Sigmoid colon (tissue), 7 donors: Measurements from ENCODE around the gene EIF3I. TPM values are rescaled to one million over a fixed set of nuclear protein-coding genes. Genes with fewer than 3 reads are reported as not detected.
"Not testable (repeated sequence)": the region's sequence is repeated elsewhere in the genome, so short reads cannot be mapped to it uniquely, and the experiment has no call there.

Source experiments
- DNase-seq: peaks from one replicate; pipeline ENCODE4 v3.0.0-alpha.2; 2019
- H3K27ac ChIP-seq, 4 donors: fragments of 200-600 bp; sonication (generic); one replicate each; pipeline ENCODE4 v1.5.1; 2016 to 2019; ENCODE audit warnings: mild to moderate bottlenecking in 1 of 4
- H3K27me3 ChIP-seq, 3 donors: fragments of 200-600 bp; sonication (generic); one replicate each; pipeline ENCODE4 v1.5.1; 2019; ENCODE audit warnings: mild to moderate bottlenecking in 1 of 3
- H3K36me3 ChIP-seq, 4 donors: fragments of 200-600 bp; sonication (generic); one replicate each; pipeline ENCODE4 v1.5.1; 2016 to 2019
- H3K4me1 ChIP-seq, 4 donors: fragments of 200-600 bp; sonication (generic); one replicate each; pipeline ENCODE4 v1.5.1; 2017 to 2019
- H3K4me3 ChIP-seq, 4 donors: fragments of 200-600 bp; sonication (generic); one replicate each; pipeline ENCODE4 v1.5.1; 2017 to 2019; ENCODE audit warnings: mild to moderate bottlenecking in 2 of 4, moderate library complexity in 1 of 4
- H3K9me3 ChIP-seq, 4 donors: fragments of 200-600 bp in 3 of 4; sonication (generic) in 3 of 4; one replicate each; pipeline versions ENCODE4 v1.5.1 to v1.6.1; 2013 to 2019
- EP300 ChIP-seq, 4 donors: sonication (generic); formaldehyde crosslinking; IDR thresholded peaks; one replicate each; pipeline ENCODE4 v1.6.1; 2017; ENCODE audit warnings: antibody characterized with exemption in 4 of 4
- POLR2A ChIP-seq, 2 donors: fragments of 450-650 bp; IDR thresholded peaks; one replicate each; pipeline ENCODE4 v1.6.1; 2016; ENCODE audit warnings: antibody characterized with exemption in 2 of 2, mild to moderate bottlenecking in 2 of 2, moderate library complexity in 2 of 2
- POLR2AphosphoS5 ChIP-seq, 4 donors: sonication (generic); formaldehyde crosslinking; IDR thresholded peaks; one replicate each; pipeline ENCODE4 v1.6.1; 2017; ENCODE audit warnings: antibody characterized with exemption in 4 of 4
- WGBS, 2 donors: extraction: QIAGEN DNeasy Blood & Tissue Kit; methylation state at CpG; one replicate each; pipeline ENCODE4 v1.1.7; 2013; 5-methylcytosine and 5-hydroxymethylcytosine counted together
- intact Hi-C: fragments of 100-400 bp; cut with DNase I; formaldehyde crosslinking; loops from one replicate; pipeline ENCODE4 v1.15.1; 2023
- polyA plus RNA-seq, 3 donors: library from polyadenylated mRNA; stranded (reverse); fragments of 200-250 nt; gene quantifications; one replicate each; pipeline ENCODE4 v1.2.3, GENCODE V29; 2013
- total RNA-seq, 4 donors: library from RNA; depleted of rRNA; stranded (reverse); fragments of >200 nt; gene quantifications; one replicate each; pipeline ENCODE4 v1.1.0, GENCODE V29; 2016
- TF ChIP-seq, protein P1 (sequence below), 4 experiments: fragments of 450-650 bp in 3 of 4; fragments of 200-600 bp in 1 of 4; IDR thresholded peaks; one replicate each; pipeline ENCODE4 v1.5.1; 2016 to 2019; ENCODE audit warnings: antibody characterized with exemption in 4 of 4, mild to moderate bottlenecking in 3 of 4, moderate library complexity in 2 of 4
- donor health status: healthy with polysubstance abuse.
- donor health status: Bipolar disorder and iron deficiency.
- donor health status: healthy.

Gene EIF3I
- total and polyA plus RNA-seq, 7 donors = 163 to 226 (median 173) TPM

DNA sequence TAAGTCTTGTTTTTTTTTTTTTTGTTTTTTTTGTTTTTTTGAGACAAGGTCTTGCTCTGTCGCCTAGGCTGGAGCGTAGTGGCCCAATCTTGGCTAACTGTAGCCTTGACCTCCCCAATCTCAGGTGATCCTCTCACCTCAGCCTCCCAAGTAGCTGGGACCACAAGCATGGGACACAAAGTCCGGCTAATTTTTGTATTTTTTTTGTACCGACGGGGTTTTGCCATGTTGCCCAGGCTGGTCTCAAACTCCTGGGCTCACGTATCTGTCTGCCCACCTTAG, 35.0 kb downstream of the EIF3I start:
- TF ChIP-seq POLR2A (IDR thresholded peaks at IDR 0.05) = no peak
- TF ChIP-seq, protein P1, sequence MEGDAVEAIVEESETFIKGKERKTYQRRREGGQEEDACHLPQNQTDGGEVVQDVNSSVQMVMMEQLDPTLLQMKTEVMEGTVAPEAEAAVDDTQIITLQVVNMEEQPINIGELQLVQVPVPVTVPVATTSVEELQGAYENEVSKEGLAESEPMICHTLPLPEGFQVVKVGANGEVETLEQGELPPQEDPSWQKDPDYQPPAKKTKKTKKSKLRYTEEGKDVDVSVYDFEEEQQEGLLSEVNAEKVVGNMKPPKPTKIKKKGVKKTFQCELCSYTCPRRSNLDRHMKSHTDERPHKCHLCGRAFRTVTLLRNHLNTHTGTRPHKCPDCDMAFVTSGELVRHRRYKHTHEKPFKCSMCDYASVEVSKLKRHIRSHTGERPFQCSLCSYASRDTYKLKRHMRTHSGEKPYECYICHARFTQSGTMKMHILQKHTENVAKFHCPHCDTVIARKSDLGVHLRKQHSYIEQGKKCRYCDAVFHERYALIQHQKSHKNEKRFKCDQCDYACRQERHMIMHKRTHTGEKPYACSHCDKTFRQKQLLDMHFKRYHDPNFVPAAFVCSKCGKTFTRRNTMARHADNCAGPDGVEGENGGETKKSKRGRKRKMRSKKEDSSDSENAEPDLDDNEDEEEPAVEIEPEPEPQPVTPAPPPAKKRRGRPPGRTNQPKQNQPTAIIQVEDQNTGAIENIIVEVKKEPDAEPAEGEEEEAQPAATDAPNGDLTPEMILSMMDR (IDR thresholded peaks at IDR 0.05) = no peak
- no peak for TF ChIP-seq EP300 (IDR thresholded peaks at IDR 0.05)
- TF ChIP-seq POLR2AphosphoS5 (IDR thresholded peaks at IDR 0.05) = no peak

DNA sequence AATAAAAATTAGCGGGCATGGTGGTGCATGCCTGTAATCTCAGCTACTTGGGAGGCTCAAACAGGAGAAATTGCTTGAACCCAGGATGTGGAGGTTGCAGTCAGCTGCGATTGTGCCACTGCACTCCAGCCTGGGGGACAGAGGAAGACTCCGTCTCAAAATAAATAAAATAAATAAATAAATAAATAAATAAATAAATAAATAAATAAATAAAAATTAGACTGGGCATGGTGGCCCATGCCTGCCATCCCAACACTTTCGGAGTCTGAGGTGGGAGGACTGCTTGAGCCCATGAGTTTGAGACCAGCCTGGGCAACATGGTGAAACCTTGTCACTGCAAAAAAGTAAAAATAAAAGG, 41.0 kb downstream of the EIF3I start:
- 96% methylated on average over 4 of the region's 4 CpGs for WGBS, 2 donors
- H3K36me3 ChIP-seq, H3K4me1 ChIP-seq, intact Hi-C loops, DNase-seq, H3K9me3 ChIP-seq, H3K27ac ChIP-seq, H3K27me3 ChIP-seq, H3K4me3 ChIP-seq: not testable (repeated sequence)

More for the DNA sequence above, 35.0 kb downstream of the EIF3I start:
- 88 to 93% methylated on average over 6 of the region's 6 CpGs for WGBS, 2 donors
- H3K27me3 ChIP-seq = no peaks in the 10 kb centered on the region
- H3K4me3 ChIP-seq = no peak overlapping the region
- H3K27ac ChIP-seq = no peak overlapping the region
- H3K4me1 ChIP-seq = peaks cover 0 to 14% (median 5%) of the 10 kb centered on the region in 4 donors
- H3K36me3 ChIP-seq = no peaks in the 10 kb centered on the region
- intact Hi-C loops = no loop called here
- DNase-seq = no peak
- H3K9me3 ChIP-seq = no peaks in the 10 kb centered on the region

GRCh38 chr1:32263744-32264143, 41.5 kb downstream of the EIF3I start:
- Histone ChIP-seq H3K9me3 (no peaks in the 10 kb centered on the region), H3K36me3 (no peaks in the 10 kb centered on the region), H3K27ac (no peak overlapping the region), H3K4me3 (no peak overlapping the region), H3K27me3 (no peaks in the 10 kb centered on the region), H3K4me1 (no peaks in the 10 kb centered on the region)
- WGBS, 2 donors = 61 to 85% methylated on average over 4 of the region's 4 CpGs
- no peak for DNase-seq
- TF ChIP-seq POLR2AphosphoS5 (IDR thresholded peaks at IDR 0.05) = no peak
- TF ChIP-seq POLR2A (IDR thresholded peaks at IDR 0.05) = no peak
- TF ChIP-seq, protein P1 (IDR thresholded peaks at IDR 0.05) = no peak
- TF ChIP-seq EP300 (IDR thresholded peaks at IDR 0.05) = no peak
- intact Hi-C loops = no loop called here

GRCh38 chr1:32265846-32266245, 43.6 kb downstream of the EIF3I start:
- WGBS, 2 donors = 95 to 96% methylated on average over 9 of the region's 9 CpGs
- Histone ChIP-seq H3K4me3 (no peak overlapping the region), H3K9me3 (no peaks in the 10 kb centered on the region), H3K27ac (no peak overlapping the region), H3K27me3 (no peaks in the 10 kb centered on the region), H3K36me3 (no peaks in the 10 kb centered on the region), H3K4me1 (no peaks in the 10 kb centered on the region)
- DNase-seq = no peak
- TF ChIP-seq, protein P1 (IDR thresholded peaks at IDR 0.05) = no peak
- no peak for TF ChIP-seq POLR2A (IDR thresholded peaks at IDR 0.05)
- no peak for TF ChIP-seq EP300 (IDR thresholded peaks at IDR 0.05)
- no peak for TF ChIP-seq POLR2AphosphoS5 (IDR thresholded peaks at IDR 0.05)
- intact Hi-C loops = no loop called here

DNA sequence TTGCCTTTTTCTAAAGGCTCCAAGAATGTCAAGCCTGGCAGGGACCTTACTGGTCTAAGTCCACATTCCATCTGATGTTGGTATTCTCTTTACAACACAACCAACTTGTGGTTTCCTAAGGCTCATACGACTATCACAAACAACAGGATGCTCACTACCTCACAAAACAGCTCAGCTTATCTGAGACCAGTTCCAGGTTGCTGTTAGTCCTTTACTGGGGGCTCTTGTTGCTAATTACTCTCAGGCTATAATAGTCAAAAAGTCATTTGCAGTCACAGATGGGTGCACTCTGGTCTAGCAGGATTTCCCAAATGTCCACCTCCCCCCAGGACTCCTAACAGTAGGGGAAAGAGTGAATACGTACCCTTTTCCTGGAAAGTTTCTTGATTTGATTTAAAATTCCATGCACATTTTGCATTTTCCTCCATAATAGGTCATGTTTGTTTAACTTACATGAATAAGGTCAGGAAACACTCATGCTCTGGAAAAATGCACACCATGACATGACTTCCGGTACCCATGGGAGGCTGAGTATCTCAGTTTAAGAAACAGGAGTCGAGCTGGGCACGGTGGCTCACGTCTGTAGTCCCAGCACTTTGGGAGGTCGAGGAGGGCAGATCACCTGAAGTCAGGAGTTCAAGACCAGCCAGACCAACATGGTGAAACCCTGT, 44.8 kb downstream of the EIF3I start:
- Histone ChIP-seq H3K4me3 (no peak overlapping the region), H3K36me3 (no peaks in the 10 kb centered on the region), H3K27me3 (no peaks in the 10 kb centered on the region), H3K4me1 (no peaks in the 10 kb centered on the region), H3K27ac (no peak overlapping the region), H3K9me3 (no peaks in the 10 kb centered on the region)
- intact Hi-C loops = no loop called here
- TF ChIP-seq, protein P1 (IDR thresholded peaks at IDR 0.05) = no peak
- no peak for TF ChIP-seq EP300 (IDR thresholded peaks at IDR 0.05)
- no peak for TF ChIP-seq POLR2A (IDR thresholded peaks at IDR 0.05)
- TF ChIP-seq POLR2AphosphoS5 (IDR thresholded peaks at IDR 0.05) = no peak
- 61 to 79% methylated on average over 7 of the region's 7 CpGs for WGBS, 2 donors
- no peak for DNase-seq
